ENCODE data around the gene SLC9A8.

Gene SLC9A8

GRCh38 chr20:49886571-49887213 lies 74.1 kb downstream of the SLC9A8 start:
- H3K4me3 ChIP-seq (ENCODE audit: low read length), result no peak overlapping the region
- DNase-seq (ENCODE audit: low read depth), result no peak
- TF ChIP-seq CTCF (conservative IDR thresholded peaks at IDR 0.05; ENCODE audit: low read length), result no peak

- H3K4me3 ChIP-seq (ENCODE audit: low read length), result no peak overlapping the region
- DNase-seq (ENCODE audit: low read depth), result peak; percentile 20
- TF ChIP-seq CTCF (conservative IDR thresholded peaks at IDR 0.05; ENCODE audit: low read length), result no peak
These were observed 74.9 kb downstream of the SLC9A8 start for GRCh38 chr20:49887251-49888211.

- no peak overlapping the region for H3K4me3 ChIP-seq (ENCODE audit: low read length)
- peak; percentile 85 for TF ChIP-seq CTCF (conservative IDR thresholded peaks at IDR 0.05; ENCODE audit: low read length)
- peak; percentile 47 for DNase-seq (ENCODE audit: low read depth)
These were observed 75.8 kb downstream of the SLC9A8 start for GRCh38 chr20:49888212-49889000.

GRCh38 chr20:49889001-49889934 lies 76.6 kb downstream of the SLC9A8 start:
- no peak overlapping the region for H3K4me3 ChIP-seq (ENCODE audit: low read length)
- TF ChIP-seq CTCF (conservative IDR thresholded peaks at IDR 0.05; ENCODE audit: low read length), result no peak
- no peak for DNase-seq (ENCODE audit: low read depth)

GRCh38 chr20:49889935-49890333 lies 77.3 kb downstream of the SLC9A8 start:
- no peak for TF ChIP-seq CTCF (conservative IDR thresholded peaks at IDR 0.05; ENCODE audit: low read length)
- DNase-seq (ENCODE audit: low read depth), result no peak

More at GRCh38 chr20:49889935-49890333, 77.3 kb downstream of the SLC9A8 start:
- no peak overlapping the region for H3K4me3 ChIP-seq (ENCODE audit: low read length)

Measured in AG10803 (cell line).